ENCODE data around the gene NR6A1.

Gene NR6A1

DNA sequence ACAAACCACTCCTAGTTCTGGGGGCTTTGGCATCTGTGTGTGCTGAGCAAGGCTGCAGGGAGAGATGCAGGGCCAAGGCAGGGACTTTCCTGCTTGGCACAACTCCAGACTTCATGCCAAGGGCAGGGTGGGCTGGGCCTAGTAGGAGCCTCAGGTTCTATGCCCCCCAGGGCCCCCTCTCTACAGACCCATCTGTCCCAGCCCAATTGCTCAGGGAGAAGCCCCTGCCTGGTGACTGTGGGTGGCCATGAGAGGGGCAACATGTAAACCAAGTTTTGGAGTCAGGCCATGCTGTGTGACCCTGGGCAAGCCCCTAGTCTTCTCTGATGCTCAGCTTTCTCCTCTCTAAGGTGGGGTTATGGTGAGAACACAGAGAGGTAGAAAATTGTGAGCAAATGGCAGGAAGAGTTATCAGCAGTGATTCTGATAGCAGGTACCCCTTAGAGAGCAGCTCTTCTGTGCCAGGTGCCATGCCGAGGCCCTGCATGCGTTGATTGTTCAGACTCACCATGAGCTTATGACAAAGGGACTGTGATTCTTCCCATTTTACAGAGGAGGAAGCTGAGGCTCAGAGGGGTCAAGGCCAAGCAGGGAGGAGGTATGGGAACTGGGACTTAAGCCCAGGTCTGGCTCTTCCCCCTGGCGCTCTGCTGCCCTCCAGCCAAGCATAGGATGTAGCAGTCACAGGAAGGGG, 11.0 kb upstream of the NR6A1 start:
- Histone ChIP-seq H3K36me3 (ENCODE audit: control insufficient read depth, insufficient read depth, low read length) (no peaks in the 10 kb centered on the region), H3K27me3 (replicated peaks; ENCODE audit: control insufficient read depth, insufficient read depth, low read length) (no peaks in the 10 kb centered on the region), H3K4me3 (replicated peaks; ENCODE audit: low read depth, low read length) (no peak overlapping the region)
- TF ChIP-seq, protein P1, sequence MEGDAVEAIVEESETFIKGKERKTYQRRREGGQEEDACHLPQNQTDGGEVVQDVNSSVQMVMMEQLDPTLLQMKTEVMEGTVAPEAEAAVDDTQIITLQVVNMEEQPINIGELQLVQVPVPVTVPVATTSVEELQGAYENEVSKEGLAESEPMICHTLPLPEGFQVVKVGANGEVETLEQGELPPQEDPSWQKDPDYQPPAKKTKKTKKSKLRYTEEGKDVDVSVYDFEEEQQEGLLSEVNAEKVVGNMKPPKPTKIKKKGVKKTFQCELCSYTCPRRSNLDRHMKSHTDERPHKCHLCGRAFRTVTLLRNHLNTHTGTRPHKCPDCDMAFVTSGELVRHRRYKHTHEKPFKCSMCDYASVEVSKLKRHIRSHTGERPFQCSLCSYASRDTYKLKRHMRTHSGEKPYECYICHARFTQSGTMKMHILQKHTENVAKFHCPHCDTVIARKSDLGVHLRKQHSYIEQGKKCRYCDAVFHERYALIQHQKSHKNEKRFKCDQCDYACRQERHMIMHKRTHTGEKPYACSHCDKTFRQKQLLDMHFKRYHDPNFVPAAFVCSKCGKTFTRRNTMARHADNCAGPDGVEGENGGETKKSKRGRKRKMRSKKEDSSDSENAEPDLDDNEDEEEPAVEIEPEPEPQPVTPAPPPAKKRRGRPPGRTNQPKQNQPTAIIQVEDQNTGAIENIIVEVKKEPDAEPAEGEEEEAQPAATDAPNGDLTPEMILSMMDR (IDR thresholded peaks at IDR 0.05; ENCODE audit: insufficient read depth, low read length, poor library complexity, severe bottlenecking) = no peak
- DNase-seq (ENCODE audit: extremely low read depth, insufficient read length) = no peak

DNA sequence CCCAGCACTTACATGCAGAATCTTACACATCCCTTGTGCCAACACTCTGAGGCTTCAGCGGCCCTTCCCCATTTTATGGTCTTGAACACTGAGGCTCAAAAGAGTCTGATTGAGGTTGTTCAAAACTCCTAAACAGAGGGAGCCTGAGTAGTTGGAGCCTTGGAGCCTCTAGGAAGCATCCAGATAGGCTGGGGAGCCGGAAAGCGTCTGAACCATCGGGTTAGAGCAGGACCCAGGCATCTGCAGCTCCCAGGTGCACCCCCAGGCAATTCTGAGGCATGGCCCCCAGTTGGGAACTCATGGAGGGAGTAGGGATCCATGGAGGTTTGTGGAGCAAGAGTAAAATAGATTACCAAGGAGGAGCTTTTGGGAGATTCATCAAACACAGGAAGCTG, 9.6 kb upstream of the NR6A1 start:
- Histone ChIP-seq H3K4me3 (replicated peaks; ENCODE audit: low read depth, low read length) (no peak overlapping the region), H3K27me3 (replicated peaks; ENCODE audit: control insufficient read depth, insufficient read depth, low read length) (no peaks in the 10 kb centered on the region; the same call in 1 of the 2 replicates), H3K36me3 (ENCODE audit: control insufficient read depth, insufficient read depth, low read length) (no peaks in the 10 kb centered on the region)
- TF ChIP-seq, protein P1 (IDR thresholded peaks at IDR 0.05; ENCODE audit: insufficient read depth, low read length, poor library complexity, severe bottlenecking) = no peak
- no peak for DNase-seq (ENCODE audit: extremely low read depth, insufficient read length)

DNA sequence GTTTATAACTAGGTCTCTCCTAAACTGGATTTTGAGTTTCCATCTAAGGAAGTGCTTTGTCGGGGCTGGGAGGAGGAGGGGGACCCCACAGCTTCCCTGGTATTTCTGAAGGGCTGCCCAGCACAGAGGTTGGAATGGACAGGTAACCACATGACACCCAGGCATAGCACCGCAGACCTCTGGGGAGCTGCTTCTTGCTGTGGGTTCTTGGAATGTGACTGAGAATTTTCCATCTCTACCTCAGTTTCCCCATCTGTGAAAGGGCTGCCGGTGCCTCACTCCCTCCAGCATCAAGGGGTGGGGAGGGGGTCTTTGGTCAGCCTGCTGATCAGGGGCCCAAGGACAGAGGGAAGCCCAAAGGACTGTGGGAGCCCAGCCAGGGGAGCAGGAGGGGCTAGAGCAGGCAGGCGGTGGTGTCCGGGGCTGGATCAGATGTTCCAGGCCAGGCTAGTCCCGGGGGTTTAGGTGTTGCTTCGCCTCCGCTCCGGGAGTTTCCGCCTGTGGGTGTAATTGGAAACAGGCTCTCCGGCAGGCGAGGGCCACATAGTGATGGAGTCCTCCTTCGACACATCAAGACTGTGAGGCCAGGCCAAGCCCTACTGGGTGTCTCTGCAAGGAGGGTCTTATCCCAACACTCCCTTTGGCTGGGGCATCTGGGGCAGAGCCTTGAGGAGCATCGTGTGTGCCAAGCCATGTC, 9.1 kb upstream of the NR6A1 start:
- no peaks in the 10 kb centered on the region; the same call in 1 of the 2 replicates for H3K27me3 ChIP-seq (replicated peaks; ENCODE audit: control insufficient read depth, insufficient read depth, low read length)
- no peak for DNase-seq (ENCODE audit: extremely low read depth, insufficient read length)
- no peaks in the 10 kb centered on the region for H3K36me3 ChIP-seq (ENCODE audit: control insufficient read depth, insufficient read depth, low read length)
- TF ChIP-seq, protein P1 (IDR thresholded peaks at IDR 0.05; ENCODE audit: insufficient read depth, low read length, poor library complexity, severe bottlenecking) = no peak
- H3K4me3 ChIP-seq (replicated peaks; ENCODE audit: low read depth, low read length) = no peak overlapping the region

DNA sequence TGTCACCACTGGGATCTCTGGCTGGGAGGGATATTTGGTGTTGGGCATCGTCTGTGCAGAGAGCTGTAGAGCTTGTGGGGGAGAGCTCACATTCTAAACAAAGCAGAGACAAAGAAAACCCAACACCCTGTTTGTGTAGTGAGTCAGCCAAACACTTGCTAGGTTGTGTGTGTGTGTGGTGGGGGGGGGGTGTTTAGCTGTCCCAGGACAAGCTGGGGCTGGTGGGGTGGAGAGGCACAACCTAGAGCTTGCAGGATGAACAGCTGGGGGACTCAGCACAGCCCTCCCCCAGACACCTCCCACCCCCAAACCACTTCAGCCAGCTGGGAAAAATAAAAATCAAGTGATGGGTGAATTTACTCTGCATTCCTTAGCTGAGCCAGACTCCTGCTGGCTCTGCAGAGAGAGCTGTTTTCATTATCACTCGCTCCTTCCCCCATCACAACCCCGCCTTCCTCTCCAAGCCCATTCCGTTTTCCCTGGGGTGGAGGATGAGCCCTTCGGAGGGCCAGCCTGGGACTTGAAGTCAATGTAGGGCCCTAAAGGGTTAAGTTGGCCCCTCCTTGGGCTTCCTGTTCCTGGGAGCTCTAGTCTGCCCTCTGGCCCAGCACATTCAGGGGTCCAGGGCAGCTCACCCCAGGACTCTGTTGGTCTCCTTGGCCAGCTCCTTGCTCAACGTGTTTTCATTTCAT, 8.4 kb upstream of the NR6A1 start:
- TF ChIP-seq, protein P1 (IDR thresholded peaks at IDR 0.05; ENCODE audit: insufficient read depth, low read length, poor library complexity, severe bottlenecking) = no peak
- DNase-seq (ENCODE audit: extremely low read depth, insufficient read length) = no peak
- no peak overlapping the region for H3K4me3 ChIP-seq (replicated peaks; ENCODE audit: low read depth, low read length)
- H3K36me3 ChIP-seq (ENCODE audit: control insufficient read depth, insufficient read depth, low read length) = no peaks in the 10 kb centered on the region
- H3K27me3 ChIP-seq (replicated peaks; ENCODE audit: control insufficient read depth, insufficient read depth, low read length) = no peaks in the 10 kb centered on the region; the same call in 1 of the 2 replicates

DNA sequence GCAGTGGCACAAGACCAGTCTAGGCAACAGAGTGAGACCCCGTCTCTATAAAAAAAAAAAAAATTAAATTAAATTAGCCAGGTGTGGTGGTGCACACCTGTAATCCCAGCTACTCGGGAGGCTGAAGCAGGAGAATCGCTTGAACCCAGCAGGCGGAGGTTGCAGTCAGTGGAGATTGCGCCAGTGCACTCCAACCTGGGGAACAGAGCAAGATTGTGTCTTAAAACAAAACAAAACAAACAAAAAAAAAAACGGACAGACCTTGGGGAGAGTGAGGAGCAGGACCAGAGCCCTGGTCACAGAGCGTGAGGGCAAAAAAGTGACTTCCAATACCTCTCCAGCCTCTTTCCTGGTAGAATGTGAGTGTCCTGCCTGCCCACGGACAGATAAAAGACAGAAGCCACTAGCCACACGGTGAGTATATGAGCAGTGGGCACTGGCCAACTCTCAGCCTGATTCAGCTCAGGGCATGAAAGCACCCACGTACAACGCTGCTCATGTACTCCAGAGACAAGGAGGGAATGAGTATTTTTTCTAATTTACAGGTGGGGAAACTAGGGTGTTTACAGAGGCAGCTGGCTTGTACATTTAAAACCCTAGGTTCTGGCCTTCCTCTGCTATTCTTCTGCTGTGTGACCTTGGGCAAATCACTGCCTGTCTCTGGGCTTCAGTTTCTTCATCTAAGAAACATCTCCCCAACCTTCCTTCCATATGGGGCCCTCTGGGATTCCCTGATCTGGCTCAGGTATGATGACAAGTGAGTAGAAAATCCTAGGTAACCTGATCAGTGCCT, 7.7 kb upstream of the NR6A1 start:
- no peak for DNase-seq (ENCODE audit: extremely low read depth, insufficient read length)
- Histone ChIP-seq H3K36me3 (ENCODE audit: control insufficient read depth, insufficient read depth, low read length) (no peaks in the 10 kb centered on the region), H3K4me3 (replicated peaks; ENCODE audit: low read depth, low read length) (no peak overlapping the region), H3K27me3 (replicated peaks; ENCODE audit: control insufficient read depth, insufficient read depth, low read length) (no peaks in the 10 kb centered on the region; the same call in 1 of the 2 replicates)
- TF ChIP-seq, protein P1 (IDR thresholded peaks at IDR 0.05; ENCODE audit: insufficient read depth, low read length, poor library complexity, severe bottlenecking) = no peak
